HG02759 (cell line): ENCODE results near the gene DENND6B.
A peak's percentile ranks its signal among the peaks of the same experiment; 100 is the strongest.

Experiments
- ATAC-seq: cut with Tn5 transposase; IDR thresholded peaks from one replicate; pipeline ENCODE4 v1.9.1; 2021; ENCODE audit warnings: mild to moderate bottlenecking, moderate library complexity; ENCODE audit not compliant: unreplicated experiment

Gene DENND6B

GRCh38 chr22:50260801-50261614 lies 65.8 kb downstream of the DENND6B start:
- ATAC-seq = peak; percentile 43

- ATAC-seq = no peak
Observed at GRCh38 chr22:50260434-50260800, 66.4 kb downstream of the DENND6B start.

GRCh38 chr22:50259302-50259701 lies 67.5 kb downstream of the DENND6B start:
- no peak for ATAC-seq
